ENCODE data around the gene ARSD. TPM values are rescaled to one million over a fixed set of nuclear protein-coding genes. Genes with fewer than 3 reads are reported as not detected.

Gene ARSD
- total RNA-seq, 2 donors from 2014 or later = 11.7 to 15.7 TPM

DNA sequence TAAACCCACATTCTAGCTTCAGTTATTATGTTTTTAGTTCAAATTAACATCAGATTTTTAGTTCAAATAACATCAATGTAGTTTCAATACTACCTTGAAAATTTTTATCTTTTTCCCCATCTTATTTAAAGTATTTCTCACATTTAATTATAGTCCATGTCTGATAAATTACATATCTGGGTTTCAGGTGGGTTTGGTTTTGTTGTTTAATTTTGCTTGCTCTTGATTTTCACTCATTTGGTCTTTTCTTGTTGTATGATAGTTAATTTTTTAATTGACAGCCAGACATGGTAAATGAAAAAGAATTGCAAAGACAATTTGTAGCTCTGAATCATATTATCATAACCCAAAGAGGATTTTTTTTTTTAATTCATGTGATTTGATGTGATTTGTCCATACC, 58.5 kb downstream of the ARSD start:
- no peak for DNase-seq (ENCODE audit: low spot score)
- intact Hi-C loops (cut with DNase I) = no loop called here

DNA sequence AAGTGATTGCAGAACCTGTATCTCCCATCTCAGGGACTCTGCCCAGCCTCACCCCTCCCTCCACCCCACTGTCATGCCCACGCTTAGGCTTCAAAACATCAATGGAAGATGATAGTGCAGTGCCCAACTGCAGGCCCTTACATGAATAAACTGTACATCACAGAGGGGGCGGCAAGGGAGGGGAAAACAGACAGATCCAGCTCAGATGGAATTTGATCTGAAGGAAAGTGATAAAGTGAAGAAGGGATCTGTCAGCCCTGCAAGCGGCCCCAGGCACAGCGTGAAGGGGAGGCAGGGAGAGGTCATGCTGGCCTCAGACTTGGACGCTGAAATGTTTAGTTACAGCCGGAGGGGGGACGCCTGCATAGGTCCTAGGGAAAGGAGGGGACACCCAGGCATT, 61.9 kb downstream of the ARSD start:
- DNase-seq (ENCODE audit: low spot score) = no peak
- intact Hi-C loops (cut with DNase I) = no loop called here

DNA sequence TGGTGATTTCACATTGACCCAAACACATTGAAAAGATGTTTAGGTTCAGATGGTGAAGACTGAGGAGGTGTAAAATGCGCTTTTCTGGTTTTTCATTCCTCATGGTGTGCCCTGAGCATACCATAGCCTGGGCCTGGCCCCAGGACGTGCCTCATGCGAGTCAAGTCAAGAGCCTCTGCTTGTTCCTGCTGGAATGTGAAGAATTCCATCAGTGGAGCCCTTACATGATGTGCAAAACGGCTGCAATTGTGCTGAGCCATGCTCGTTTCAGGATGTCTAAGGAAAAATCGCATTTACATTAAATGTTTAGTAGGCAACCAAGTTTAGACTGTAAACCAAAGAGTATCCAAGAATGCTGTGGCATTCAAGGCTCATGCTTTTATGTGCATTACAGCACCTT, 65.5 kb downstream of the ARSD start:
- intact Hi-C loops (cut with DNase I) = no loop called here
- DNase-seq (ENCODE audit: low spot score) = no peak

DNA sequence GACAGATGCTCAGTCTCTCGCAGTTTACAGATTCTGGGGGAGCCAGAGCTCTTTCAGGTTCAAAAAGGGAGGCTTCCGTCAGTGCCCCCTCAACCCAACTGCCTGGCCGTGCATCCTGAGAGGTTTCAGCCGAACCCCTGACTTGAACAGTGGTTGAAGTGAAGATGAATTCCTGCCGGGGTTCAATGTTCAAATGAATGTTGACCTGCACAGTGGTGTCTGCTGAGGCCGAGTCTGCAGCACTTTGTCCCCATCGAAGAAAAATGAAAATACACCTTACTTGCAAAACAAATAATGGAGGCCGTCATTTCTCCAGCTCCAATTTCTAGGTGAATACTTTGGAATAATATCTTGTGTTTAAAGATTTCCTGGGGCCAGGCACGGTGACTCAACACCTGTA, 66.7 kb downstream of the ARSD start:
- no peak for DNase-seq (ENCODE audit: low spot score)

DNA sequence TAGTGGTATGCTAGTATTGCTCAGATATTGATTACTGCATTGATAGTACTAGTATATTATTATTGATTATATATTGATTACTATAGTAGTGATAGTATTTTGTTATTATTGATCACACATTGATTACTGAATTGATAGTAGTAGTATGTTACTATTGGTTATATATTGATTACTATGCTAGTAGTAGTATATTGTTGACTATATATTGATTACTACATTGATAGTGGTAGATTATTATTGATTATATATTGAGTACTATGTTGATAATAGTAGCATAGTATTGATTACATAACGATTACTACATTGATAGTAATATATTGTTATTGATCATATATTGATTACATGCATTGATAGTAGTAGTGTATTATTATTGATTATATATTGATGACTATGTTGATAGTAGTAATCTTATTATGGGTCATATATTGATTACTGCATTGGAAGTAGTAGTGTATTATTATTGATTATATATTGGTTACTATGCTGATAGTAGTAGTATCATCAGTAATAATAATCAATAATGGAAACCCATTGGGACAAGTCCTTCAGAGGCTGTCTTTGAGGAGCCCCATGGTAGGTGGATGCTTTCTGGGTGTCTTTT, 69.8 kb downstream of the ARSD start:
- intact Hi-C loops (cut with DNase I) = no loop called here
- no peak for DNase-seq (ENCODE audit: low spot score)

More for the DNA sequence above, 66.7 kb downstream of the ARSD start:
- intact Hi-C loops (cut with DNase I) = no loop called here

DNA sequence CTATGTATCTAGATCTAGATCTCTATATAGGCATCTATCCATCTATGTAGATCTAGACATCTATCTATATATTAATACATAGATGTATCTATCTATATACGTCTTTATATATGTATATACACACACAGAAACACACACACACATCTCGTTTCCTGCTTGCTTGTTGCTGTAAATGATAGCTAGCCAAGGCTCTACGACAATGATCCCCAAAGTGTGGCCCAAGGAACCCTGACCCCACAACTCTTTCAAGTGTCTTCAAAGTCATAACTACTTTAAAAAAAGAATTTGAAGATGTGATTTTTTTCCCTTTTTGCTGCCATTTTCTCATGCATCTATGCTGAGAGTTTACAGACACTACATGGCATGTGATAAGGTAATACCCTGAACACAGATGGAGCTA, 71.6 kb downstream of the ARSD start:
- intact Hi-C loops (cut with DNase I) = no loop called here
- DNase-seq (ENCODE audit: low spot score) = no peak

DNA sequence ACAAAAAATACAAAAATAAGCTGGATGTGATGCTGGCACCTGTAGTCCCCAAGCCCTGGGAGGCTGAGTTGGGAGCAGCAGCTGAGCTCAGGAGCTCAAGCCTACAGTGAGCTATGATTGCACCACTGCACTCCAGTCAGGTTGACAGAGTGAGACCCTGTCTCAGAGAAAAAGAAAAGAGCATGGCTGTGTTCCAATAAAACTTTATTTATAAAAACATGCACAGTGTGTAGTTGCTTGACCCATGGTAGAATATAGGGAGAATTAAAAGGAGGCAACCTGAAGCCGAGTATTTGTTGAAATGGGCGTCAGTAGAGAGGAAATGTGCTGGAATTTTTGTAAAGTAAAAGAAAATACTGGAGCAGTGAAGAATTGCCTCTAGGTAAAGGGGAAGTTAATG, 73.4 kb downstream of the ARSD start:
- no peak for DNase-seq (ENCODE audit: low spot score)
- intact Hi-C loops (cut with DNase I) = no loop called here

DNA sequence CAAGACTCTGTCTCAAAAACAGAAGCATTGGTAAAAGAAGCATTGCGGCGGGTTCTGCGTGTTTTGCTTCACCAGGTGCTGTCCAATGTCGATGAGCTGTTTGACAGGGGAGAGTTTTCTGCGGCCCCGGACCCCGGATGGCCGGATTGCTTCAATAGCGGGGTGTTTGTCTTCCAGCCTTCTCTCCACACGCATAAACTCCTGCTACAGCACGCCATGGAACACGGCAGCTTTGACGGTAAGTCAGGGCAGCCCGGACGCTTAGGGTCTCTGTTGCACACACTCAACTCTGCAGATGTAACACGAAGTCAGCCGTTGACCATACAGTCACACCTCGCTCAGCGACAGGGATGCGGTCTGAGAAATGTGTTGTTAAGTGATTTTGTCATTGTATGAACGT, 74.2 kb downstream of the ARSD start:
- no peak for DNase-seq (ENCODE audit: low spot score)
- intact Hi-C loops (cut with DNase I) = no loop called here

Other genes with a start within 250 kb of the ARSD start
- gene CD99, start 238.0 kb downstream of the ARSD start, total RNA-seq = 100 to 1,000 TPM; 298 to 369 TPM
- gene XG, start 177.3 kb downstream of the ARSD start, total RNA-seq = 1 to 10 TPM; 5.4 to 7.9 TPM
- 1 to 10 TPM; 1.4 to 2.7 TPM for gene GYG2, start 100.4 kb downstream of the ARSD start, total RNA-seq
- gene ARSH, start 77.2 kb upstream of the ARSD start, total RNA-seq = not detected
- gene ARSF, start 112.1 kb upstream of the ARSD start, total RNA-seq = not detected

Measured in posterior vena cava (tissue), 2 donors.